D721Med (cell line): Measurements from ENCODE around the gene LAMB2.

Source experiments
- DNase-seq: peaks from one replicate; pipeline ENCODE4 v3.0.0; 2011; ENCODE audit warnings: low spot score; ENCODE audit not compliant: insufficient read length
- FAIRE-seq: peaks from 2 replicates; lab custom pipeline; 2011; peaks lifted over from hg19 to GRCh38; lab: Jason Lieb, UNC
- CTCF ChIP-seq: IDR thresholded peaks from 2 replicates; pipeline ENCODE4 v1.5.1; 2012; ENCODE audit warnings: mild to moderate bottlenecking, control low read depth; ENCODE audit not compliant: insufficient read depth; ENCODE audit errors: missing control alignments

LAMB2 gene

GRCh38 chr3:49132437-49133225, at the start of gene LAMB2:
Gene LAMB2 (minus strand): TSS chr3:49133050. CDS start chr3:49132867, 183 bp downstream.
- FAIRE-seq (no peak), DNase-seq (peak; percentile 85)
- peak; percentile 22 for TF ChIP-seq CTCF

GRCh38 chr3:49181351-49181750, 48.5 kb upstream of the LAMB2 start:
- DNase-seq (no peak), FAIRE-seq (no peak)
- no peak for TF ChIP-seq CTCF

GRCh38 chr3:49180116-49180515, 47.3 kb upstream of the LAMB2 start:
- TF ChIP-seq CTCF: no peak
- no peak for FAIRE-seq

GRCh38 chr3:49177073-49177472, 44.2 kb upstream of the LAMB2 start:
- DNase-seq (no peak), FAIRE-seq (no peak)
- TF ChIP-seq CTCF: no peak

More at GRCh38 chr3:49180116-49180515, 47.3 kb upstream of the LAMB2 start:
- no peak for DNase-seq

GRCh38 chr3:49175530-49175929, 42.7 kb upstream of the LAMB2 start:
- FAIRE-seq (no peak), DNase-seq (no peak)
- TF ChIP-seq CTCF: no peak

- DNase-seq (no peak), FAIRE-seq (no peak)
- no peak for TF ChIP-seq CTCF
These were observed 41.6 kb upstream of the LAMB2 start for GRCh38 chr3:49174397-49174985.

- FAIRE-seq (no peak), DNase-seq (peak; percentile 96)
- TF ChIP-seq CTCF: no peak
These were observed 40.9 kb upstream of the LAMB2 start for GRCh38 chr3:49173792-49174170.
